Mucosa of stomach (tissue), 1 donor: Measurements from ENCODE around the gene CRACDL.

ENCODE experiments used
- H3K27me3 ChIP-seq: one replicate; pipeline ENCODE4 v1.7.0; 2013; ENCODE audit warnings: mild to moderate bottlenecking, low read length; ENCODE audit not compliant: control insufficient read depth, insufficient read depth
- H3K36me3 ChIP-seq: one replicate; pipeline ENCODE4 v1.7.0; 2013; ENCODE audit warnings: low read length; ENCODE audit not compliant: control insufficient read depth, insufficient read depth
- H3K4me1 ChIP-seq: one replicate; pipeline ENCODE4 v1.7.0; 2013; ENCODE audit warnings: mild to moderate bottlenecking, low read length; ENCODE audit not compliant: control insufficient read depth, insufficient read depth
- H3K4me3 ChIP-seq: one replicate; pipeline ENCODE4 v1.7.0; 2013; ENCODE audit warnings: low read length
- H3K9ac ChIP-seq: one replicate; pipeline ENCODE4 v1.7.0; 2013; ENCODE audit warnings: mild to moderate bottlenecking, low read length, moderate library complexity
- H3K9me3 ChIP-seq: one replicate; pipeline ENCODE4 v1.7.0; 2013; ENCODE audit warnings: mild to moderate bottlenecking, low read length, moderate library complexity; ENCODE audit not compliant: control insufficient read depth
- donor health status: Pancreatic carcinoma.

The CRACDL gene

DNA sequence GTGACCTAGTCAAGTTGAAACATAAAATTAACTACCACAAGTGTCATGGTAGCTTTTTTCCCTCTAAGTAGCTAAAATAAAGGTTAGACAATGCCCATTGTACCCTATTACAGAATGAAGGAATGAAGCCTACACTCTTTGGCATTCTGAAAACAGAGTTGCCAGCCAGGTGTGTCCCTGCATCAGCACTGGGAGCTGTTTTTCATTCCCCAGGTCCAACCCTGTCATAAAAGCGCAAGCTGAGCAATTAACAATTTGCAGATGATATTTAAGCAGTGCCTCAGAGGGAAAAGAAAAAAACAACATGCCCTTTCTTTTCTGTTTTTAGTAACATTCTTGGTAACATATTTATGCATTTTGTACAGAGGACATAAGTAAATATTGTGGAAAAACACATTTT is 158.3 kb downstream of the CRACDL start:
- H3K9ac ChIP-seq = no peak overlapping the region
- H3K27me3 ChIP-seq = peaks cover 2% of the 10 kb centered on the region
- H3K9me3 ChIP-seq = no peaks in the 10 kb centered on the region
- no peaks in the 10 kb centered on the region for H3K36me3 ChIP-seq
- H3K4me1 ChIP-seq = no peaks in the 10 kb centered on the region
- H3K4me3 ChIP-seq = no peak overlapping the region

DNA sequence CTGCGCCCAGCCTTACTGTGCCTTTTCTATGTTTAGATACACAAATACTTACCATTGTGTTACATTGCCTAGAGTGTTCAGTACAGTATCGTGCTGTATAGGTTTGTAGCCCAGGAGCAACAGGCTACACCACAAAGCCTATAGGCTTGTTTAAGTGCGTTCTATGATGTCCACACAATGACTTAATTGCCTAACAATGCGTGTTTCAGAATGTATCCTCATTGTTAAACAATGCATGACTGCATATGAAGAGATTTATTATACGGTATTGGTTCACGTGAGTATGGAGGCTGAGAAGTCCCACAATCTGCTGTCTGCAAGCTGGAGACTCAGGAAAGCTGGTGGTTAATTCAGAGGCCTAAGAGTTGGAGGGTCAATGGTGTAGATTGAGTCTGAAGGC is 158.9 kb downstream of the CRACDL start:
- no peaks in the 10 kb centered on the region for H3K9me3 ChIP-seq
- peaks cover 2% of the 10 kb centered on the region for H3K27me3 ChIP-seq
- no peaks in the 10 kb centered on the region for H3K36me3 ChIP-seq
- H3K9ac ChIP-seq = no peak overlapping the region
- no peaks in the 10 kb centered on the region for H3K4me1 ChIP-seq
- H3K4me3 ChIP-seq = no peak overlapping the region

DNA sequence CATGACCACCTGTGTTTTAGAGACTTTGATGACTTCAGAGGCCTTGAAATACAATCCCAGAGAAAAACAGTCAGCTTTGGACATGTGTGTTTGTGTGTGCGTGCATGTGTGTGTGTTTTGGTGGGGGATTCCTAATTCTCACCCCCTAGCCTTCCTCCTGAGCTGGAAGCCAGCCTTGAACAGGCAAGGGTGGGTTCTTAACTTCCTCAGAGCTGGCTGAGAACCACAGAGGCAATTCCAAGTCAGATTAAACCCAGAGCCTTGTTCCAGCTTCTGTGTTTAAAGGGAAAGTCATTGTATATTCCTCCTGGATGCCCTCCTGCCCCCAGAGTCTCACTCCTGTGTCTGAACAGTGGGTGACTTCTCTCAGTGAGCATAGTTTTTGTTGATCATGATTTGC is 159.9 kb downstream of the CRACDL start:
- Histone ChIP-seq H3K4me3 (no peak overlapping the region), H3K36me3 (no peaks in the 10 kb centered on the region), H3K4me1 (no peaks in the 10 kb centered on the region), H3K9ac (no peak overlapping the region), H3K9me3 (no peaks in the 10 kb centered on the region), H3K27me3 (peaks cover 2% of the 10 kb centered on the region)

DNA sequence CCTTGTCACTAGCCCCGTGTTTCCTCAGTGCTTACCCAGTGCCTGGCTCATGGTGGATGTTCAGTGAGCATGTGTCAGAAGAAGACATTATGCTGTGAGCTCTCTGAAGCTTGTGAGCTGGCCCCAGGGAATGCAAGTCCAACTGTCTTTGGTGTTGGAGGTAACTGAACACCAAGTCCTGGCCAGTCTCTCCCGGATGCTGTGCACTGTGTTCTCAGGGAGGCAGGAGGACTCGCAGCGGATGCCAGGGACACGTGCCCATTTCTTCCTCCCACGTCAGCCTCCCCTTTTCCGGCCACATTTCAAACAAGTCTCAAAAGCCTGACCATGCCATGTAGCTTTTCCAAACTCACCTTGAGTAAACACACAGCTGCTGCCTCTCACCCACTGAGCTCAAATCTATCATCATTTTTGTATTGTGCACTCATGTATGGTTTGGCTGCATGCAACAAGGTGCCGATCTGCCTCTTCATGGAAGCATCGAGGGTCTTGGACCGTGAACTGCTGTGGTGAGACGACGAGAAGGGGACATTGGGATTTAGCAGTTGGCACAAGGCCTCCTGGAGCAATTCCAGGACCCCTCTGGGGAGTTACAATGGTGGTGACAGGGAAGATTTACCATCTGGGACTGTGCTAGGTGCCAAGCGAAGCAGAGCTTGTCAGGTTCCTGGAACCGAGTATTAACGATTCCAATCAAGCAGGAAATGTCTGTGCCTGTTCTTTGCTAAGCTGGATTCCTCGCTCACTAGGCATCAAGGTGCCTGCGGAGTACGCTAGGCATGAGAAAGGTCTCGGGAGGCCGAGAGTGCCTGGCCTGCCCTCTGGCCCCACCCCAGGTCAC is 160.7 kb downstream of the CRACDL start:
- no peak overlapping the region for H3K4me3 ChIP-seq
- no peaks in the 10 kb centered on the region for H3K4me1 ChIP-seq
- no peak overlapping the region for H3K9ac ChIP-seq
- no peaks in the 10 kb centered on the region for H3K36me3 ChIP-seq
- no peaks in the 10 kb centered on the region for H3K9me3 ChIP-seq
- peaks cover 2% of the 10 kb centered on the region for H3K27me3 ChIP-seq

DNA sequence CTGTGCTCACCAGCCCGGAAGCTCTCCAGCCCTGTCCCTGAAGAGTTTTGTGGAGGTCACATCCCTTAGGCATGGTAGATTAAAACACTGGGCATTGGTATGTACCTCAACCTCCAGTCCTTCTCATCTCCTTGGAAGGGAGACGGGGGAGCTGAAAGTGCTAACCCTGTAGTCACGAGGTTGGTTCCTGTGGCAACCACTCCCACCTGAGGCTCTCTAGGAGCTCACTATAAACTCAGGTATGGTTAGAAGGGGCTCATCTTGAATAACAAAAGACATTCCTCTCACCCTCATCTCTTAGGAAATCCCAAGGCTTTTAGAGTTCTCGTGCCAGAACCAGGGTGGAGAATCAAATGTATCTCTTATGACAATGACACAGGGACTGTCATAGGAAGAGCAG is 162.1 kb downstream of the CRACDL start:
- H3K4me3 ChIP-seq = no peak overlapping the region

DNA sequence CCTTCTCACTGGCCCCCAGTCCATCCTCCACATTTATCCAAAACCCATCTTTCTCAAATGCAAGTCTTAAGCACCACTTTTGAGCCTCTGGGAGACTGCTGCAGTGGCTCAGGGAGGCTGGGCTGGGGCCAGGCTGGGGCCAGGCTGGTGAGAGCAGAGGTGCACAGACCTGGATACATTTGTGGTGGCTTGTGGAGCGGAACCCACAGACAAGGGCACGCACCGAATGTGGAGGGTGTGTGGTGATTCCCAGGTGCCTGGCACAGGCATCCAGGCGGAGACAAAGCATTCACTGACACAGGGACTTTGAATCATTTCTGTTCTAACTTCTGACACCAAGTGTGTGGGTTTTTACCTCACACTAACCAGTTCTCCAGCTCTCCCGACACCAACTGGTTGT is 162.9 kb downstream of the CRACDL start:
- peaks cover 17% of the 10 kb centered on the region for H3K4me1 ChIP-seq

More for the DNA sequence above, 162.1 kb downstream of the CRACDL start:
- Histone ChIP-seq H3K27me3 (peaks cover 2% of the 10 kb centered on the region), H3K36me3 (no peaks in the 10 kb centered on the region), H3K4me1 (peaks cover 12% of the 10 kb centered on the region), H3K9me3 (no peaks in the 10 kb centered on the region), H3K9ac (no peak overlapping the region)

DNA sequence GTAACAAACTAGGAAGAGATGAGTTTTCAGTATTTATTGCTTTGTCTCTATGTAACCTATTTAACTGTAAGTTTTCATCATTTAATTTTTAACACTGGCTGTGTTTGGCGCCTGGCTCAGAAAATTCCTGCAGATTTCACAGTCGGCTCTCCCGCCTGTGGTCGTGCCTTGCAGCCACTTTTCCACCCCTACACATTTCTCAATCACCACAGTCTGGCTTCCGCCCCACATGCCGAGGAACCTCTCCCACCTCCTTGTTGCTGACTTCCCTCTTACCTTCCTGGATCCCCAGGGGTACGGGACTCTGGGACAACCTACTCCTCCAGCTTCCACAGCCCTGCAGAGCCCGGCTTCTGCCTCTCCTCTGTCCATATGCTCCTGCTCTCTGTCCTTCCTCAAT is 163.5 kb downstream of the CRACDL start:
- H3K9ac ChIP-seq = no peak overlapping the region

More for the DNA sequence above, 162.9 kb downstream of the CRACDL start:
- Histone ChIP-seq H3K4me3 (no peak overlapping the region), H3K36me3 (no peaks in the 10 kb centered on the region), H3K9me3 (no peaks in the 10 kb centered on the region), H3K9ac (no peak overlapping the region), H3K27me3 (peaks cover 2% of the 10 kb centered on the region)

DNA sequence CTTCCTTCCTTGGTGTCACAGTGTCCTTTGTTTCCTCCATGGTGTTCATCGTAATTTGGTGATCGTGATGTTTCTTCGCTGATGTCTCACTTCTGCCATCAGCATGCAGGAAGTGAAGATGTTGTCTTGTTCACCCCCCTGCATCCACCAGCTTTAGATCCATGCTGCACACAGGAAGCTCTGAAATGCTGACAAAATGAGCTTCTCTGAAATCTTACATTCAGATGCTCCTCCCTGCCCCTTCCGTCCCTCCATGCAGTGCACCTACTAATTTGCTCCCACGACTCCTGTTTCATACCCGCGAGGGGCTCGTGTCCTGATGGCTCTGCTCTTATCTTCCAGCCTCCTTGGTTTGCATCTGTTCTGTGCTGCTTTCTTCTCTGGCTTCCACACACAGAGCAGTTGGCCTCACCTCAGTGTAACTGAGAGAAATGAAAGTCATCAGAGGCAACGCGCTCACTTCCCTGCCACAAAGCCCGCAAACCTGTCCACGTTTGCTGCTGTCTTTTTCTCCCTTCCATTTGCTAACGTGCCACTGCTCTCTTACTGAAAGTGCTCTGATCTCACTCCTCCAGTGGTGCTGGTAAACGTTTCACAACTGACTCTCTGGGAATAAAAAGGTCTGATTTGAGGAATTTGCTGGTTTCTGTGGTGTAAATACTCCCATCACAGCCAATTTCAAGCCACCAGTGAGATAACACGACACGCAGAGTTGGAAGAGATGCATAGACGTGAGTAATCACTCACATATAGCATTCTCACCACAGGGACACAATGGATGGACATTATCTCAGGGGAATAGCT is 164.1 kb downstream of the CRACDL start:
- no peaks in the 10 kb centered on the region for H3K9me3 ChIP-seq
- H3K4me3 ChIP-seq = no peak overlapping the region
- H3K4me1 ChIP-seq = peaks cover 17% of the 10 kb centered on the region

More for the DNA sequence above, 163.5 kb downstream of the CRACDL start:
- Histone ChIP-seq H3K4me1 (peaks cover 17% of the 10 kb centered on the region), H3K4me3 (no peak overlapping the region), H3K27me3 (peaks cover 2% of the 10 kb centered on the region), H3K9me3 (no peaks in the 10 kb centered on the region), H3K36me3 (no peaks in the 10 kb centered on the region)

DNA sequence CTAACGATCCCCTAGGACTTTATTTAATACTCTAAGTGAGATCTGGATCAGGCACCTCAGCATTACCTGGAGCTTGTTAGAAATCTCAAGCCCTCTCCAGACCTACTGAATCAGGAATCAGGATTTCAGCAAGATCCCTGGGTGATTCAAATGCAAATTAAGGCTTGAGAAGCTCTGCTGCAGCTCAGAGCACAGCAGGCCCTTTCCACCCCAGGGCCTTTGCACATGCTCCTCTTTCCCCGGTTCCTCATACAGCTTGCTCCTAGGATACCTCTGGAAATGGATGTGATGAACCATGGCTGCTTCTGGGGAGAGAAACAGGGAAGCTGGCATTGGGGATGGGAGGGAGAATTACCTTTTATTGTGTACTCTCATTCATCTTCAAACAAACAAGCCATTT is 164.8 kb downstream of the CRACDL start:
- Histone ChIP-seq H3K4me3 (no peak overlapping the region), H3K9ac (no peak overlapping the region), H3K36me3 (no peaks in the 10 kb centered on the region), H3K9me3 (no peaks in the 10 kb centered on the region), H3K27me3 (peaks cover 2% of the 10 kb centered on the region), H3K4me1 (peaks cover 17% of the 10 kb centered on the region)

More for the DNA sequence above, 164.1 kb downstream of the CRACDL start:
- Histone ChIP-seq H3K9ac (no peak overlapping the region), H3K36me3 (no peaks in the 10 kb centered on the region), H3K27me3 (peaks cover 2% of the 10 kb centered on the region)

DNA sequence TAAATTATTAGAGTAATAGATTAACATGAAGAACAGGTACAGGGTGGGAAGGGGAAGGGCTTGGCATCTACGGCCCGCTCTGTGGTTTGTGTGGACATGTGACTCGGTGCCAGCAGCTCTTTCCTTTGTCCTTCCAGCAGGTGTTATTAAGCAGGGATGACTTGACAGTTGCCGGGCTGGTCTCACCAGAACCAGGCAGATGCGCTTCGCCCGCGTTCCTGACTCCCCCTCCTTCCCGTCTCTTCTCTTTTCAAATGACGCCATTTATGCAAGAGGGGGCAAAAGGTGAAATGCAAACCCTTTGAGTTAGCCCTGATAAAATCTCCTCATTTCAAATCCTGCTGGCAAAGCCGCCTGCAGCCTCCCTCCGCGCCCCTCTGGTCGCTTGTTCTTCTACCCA is 166.2 kb downstream of the CRACDL start:
- Histone ChIP-seq H3K9me3 (no peaks in the 10 kb centered on the region), H3K9ac (peak overlapping the region; percentile 28), H3K36me3 (no peaks in the 10 kb centered on the region), H3K4me3 (peak overlapping the region; percentile 19), H3K4me1 (peaks cover 17% of the 10 kb centered on the region), H3K27me3 (peaks cover 2% of the 10 kb centered on the region)

DNA sequence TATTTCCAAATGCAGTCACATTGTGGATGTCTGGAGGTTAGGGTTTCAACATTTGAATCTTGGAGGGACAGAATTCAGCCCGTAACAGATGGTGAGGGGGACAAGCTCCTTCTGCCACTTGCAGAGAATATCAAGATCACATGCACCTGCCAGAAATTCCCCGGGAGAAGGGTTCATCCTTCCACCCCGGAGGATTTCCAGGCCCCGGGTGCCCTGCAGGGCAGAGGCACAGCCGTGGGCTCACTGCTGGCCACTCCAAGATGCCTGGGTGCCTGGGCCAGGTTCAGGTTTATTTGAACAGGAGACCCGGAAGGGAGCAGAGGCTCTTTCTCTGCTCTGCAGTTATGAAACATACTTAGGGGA is 166.9 kb downstream of the CRACDL start:
- no peak overlapping the region for H3K9ac ChIP-seq
- no peaks in the 10 kb centered on the region for H3K36me3 ChIP-seq
- H3K4me1 ChIP-seq = peaks cover 17% of the 10 kb centered on the region
- H3K9me3 ChIP-seq = no peaks in the 10 kb centered on the region
- H3K4me3 ChIP-seq = no peak overlapping the region
- peaks cover 2% of the 10 kb centered on the region for H3K27me3 ChIP-seq

DNA sequence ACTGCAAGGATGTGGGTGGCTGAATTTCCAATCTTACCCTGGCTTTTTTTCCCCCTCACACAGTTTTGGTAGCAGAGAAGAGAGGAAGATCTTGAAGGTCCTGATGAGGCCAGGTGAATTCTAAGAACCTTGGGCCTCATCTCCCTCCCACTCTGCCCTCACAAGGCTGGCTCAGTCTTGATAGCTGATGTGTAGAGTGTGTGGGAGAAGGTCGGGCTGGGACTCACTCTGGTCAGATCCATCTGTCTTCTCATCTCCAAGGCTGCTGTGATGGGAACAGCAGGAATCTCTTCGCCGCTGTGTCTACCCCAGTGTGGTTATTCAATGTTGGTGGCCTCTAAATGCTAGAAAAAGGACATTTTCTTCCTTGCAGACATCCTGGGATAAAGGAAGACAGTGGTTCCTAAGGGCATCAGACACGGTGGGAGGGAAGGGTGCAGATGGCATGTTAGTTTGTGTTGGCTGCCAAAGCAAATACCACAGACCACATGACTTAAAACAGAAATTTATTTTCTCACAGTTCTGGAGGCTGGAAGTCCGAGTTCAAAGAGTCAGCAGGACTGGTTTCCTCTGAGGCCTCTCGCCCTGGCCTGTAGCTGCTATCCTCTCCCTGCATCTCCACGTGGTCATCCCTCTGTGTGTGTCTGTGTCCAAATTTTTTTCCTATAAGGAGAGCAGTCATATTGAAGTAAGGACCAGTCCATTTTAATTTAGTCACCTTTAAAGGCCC is 167.5 kb downstream of the CRACDL start:
- Histone ChIP-seq H3K27me3 (peaks cover 2% of the 10 kb centered on the region), H3K9me3 (no peaks in the 10 kb centered on the region), H3K36me3 (no peaks in the 10 kb centered on the region), H3K4me3 (no peak overlapping the region), H3K9ac (no peak overlapping the region), H3K4me1 (peaks cover 17% of the 10 kb centered on the region)
